GM23338 (cell line): Measurements from ENCODE around the gene TNFSF8. TPM values are rescaled to one million over a fixed set of nuclear protein-coding genes. Genes with fewer than 3 reads are reported as not detected.

ENCODE experiments used
- ATAC-seq: fragments of 200-7000 bp; cut with Tn5 transposase; 3 replicates; pipeline ENCODE4 v1.9.1; 2020
- DNase-seq: peaks from one replicate; pipeline ENCODE4 v3.0.0-alpha.2; 2015; ENCODE audit warnings: low spot score
- H2AFZ ChIP-seq: fragments of 200-600 bp; sonication (generic); 2 replicates; pipeline ENCODE4 v1.8.0; 2016; ENCODE audit warnings: antibody characterized with exemption, mild to moderate bottlenecking, moderate library complexity
- H3F3A ChIP-seq: fragments of 200-600 bp; sonication (generic); replicated peaks from 2 replicates; pipeline ENCODE4 v1.8.0; 2017; ENCODE audit warnings: antibody characterized with exemption, mixed run types, low read depth
- H3K27ac ChIP-seq: fragments of 200-600 bp; sonication (generic); 2 replicates; pipeline ENCODE4 v1.6.1; 2016; ENCODE audit warnings: low read depth
- H3K27me3 ChIP-seq: fragments of 200-600 bp; sonication (generic); 2 replicates; pipeline ENCODE4 v1.8.0; 2016; ENCODE audit warnings: mild to moderate bottlenecking, mixed run types, moderate library complexity; ENCODE audit not compliant: insufficient read depth
- H3K36me3 ChIP-seq: fragments of 200-600 bp; sonication (generic); 2 replicates; pipeline ENCODE4 v1.8.0; 2016; ENCODE audit warnings: mild to moderate bottlenecking; ENCODE audit not compliant: insufficient read depth
- H3K4me1 ChIP-seq: fragments of 200-600 bp; sonication (generic); 2 replicates; pipeline ENCODE4 v1.8.0; 2016; ENCODE audit warnings: mild to moderate bottlenecking, moderate library complexity; ENCODE audit not compliant: insufficient read depth
- H3K4me2 ChIP-seq: fragments of 200-600 bp; sonication (generic); 2 replicates; pipeline ENCODE4 v1.7.1; 2017; ENCODE audit warnings: mixed run types
- H3K4me3 ChIP-seq: fragments of 200-600 bp; sonication (generic); 2 replicates; pipeline ENCODE4 v1.6.1; 2016; ENCODE audit warnings: mixed run types
- H3K79me2 ChIP-seq: fragments of 200-600 bp; sonication (generic); replicated peaks from 2 replicates; pipeline ENCODE4 v1.8.0; 2017; ENCODE audit warnings: mild to moderate bottlenecking; ENCODE audit not compliant: insufficient read depth
- H3K9me2 ChIP-seq: fragments of 200-600 bp; sonication (generic); 2 replicates; pipeline ENCODE4 v1.8.0; 2017; ENCODE audit not compliant: insufficient read depth
- H4K20me1 ChIP-seq: fragments of 200-600 bp; sonication (generic); replicated peaks from 2 replicates; pipeline ENCODE4 v1.8.0; 2017; ENCODE audit warnings: mild to moderate bottlenecking; ENCODE audit not compliant: insufficient read depth
- H3K27ac Mint-ChIP-seq: 2 replicates; pipeline ENCODE4 v1.8.0; 2020; ENCODE audit warnings: inconsistent platforms, mild to moderate bottlenecking, moderate library complexity, mixed read lengths
- H3K27me3 Mint-ChIP-seq: 3 replicates; pipeline ENCODE4 v1.8.0; 2022; ENCODE audit warnings: low read depth, mild to moderate bottlenecking, moderate library complexity, mixed read lengths, inconsistent platforms; ENCODE audit not compliant: insufficient read depth, poor library complexity
- H3K36me3 Mint-ChIP-seq: 3 replicates; pipeline ENCODE4 v1.8.0; 2021; ENCODE audit warnings: low read depth, mild to moderate bottlenecking, inconsistent platforms, moderate library complexity, mixed read lengths
- H3K4me1 Mint-ChIP-seq: 3 replicates; pipeline ENCODE4 v1.8.0; 2020; ENCODE audit warnings: mild to moderate bottlenecking, inconsistent platforms, mixed read lengths
- H3K4me3 Mint-ChIP-seq: 3 replicates; pipeline ENCODE4 v1.8.0; 2021; ENCODE audit warnings: moderate library complexity, mild to moderate bottlenecking, inconsistent platforms, mixed read lengths
- H3K9me3 Mint-ChIP-seq: 3 replicates; pipeline ENCODE4 v1.8.0; 2020; ENCODE audit warnings: moderate library complexity, mild to moderate bottlenecking, inconsistent platforms, mixed read lengths
- CREB1 ChIP-seq: fragments of 250-450 bp; sonication (Bioruptor Pico); IDR thresholded peaks from 2 replicates; pipeline ENCODE4 v1.5.0; 2020; ENCODE audit warnings: low read depth, mild to moderate bottlenecking, moderate library complexity
- CTCF ChIP-seq, 2 experiments: fragments of 200-600 bp in 1 of 2; sonication (generic) in 1 of 2; conservative IDR thresholded peaks; 2 replicates each; pipeline versions ENCODE4 v1.5.1 to v1.6.1; 2016 to 2017; ENCODE audit warnings: antibody characterized with exemption in 2 of 2, low read depth in 2 of 2, mild to moderate bottlenecking in 2 of 2, moderate library complexity in 1 of 2
- ETS1 ChIP-seq: IDR thresholded peaks from 2 replicates; pipeline ENCODE4 v1.6.1; 2016; ENCODE audit warnings: antibody characterized with exemption
- EZH2 ChIP-seq: fragments of 200-600 bp; sonication (generic); IDR thresholded peaks from one replicate; pipeline ENCODE4 v1.8.0; 2017; ENCODE audit warnings: antibody characterized with exemption, mild to moderate bottlenecking, low read depth; ENCODE audit not compliant: unreplicated experiment
- EZH2phosphoT487 ChIP-seq: fragments of 200-600 bp; sonication (generic); IDR thresholded peaks from one replicate; pipeline ENCODE4 v1.8.1; 2018; ENCODE audit warnings: antibody characterized with exemption; ENCODE audit not compliant: unreplicated experiment
- JUNB ChIP-seq: IDR thresholded peaks from one replicate; pipeline ENCODE4 v1.6.1; 2016; ENCODE audit warnings: antibody characterized with exemption; ENCODE audit not compliant: unreplicated experiment
- NANOG ChIP-seq: IDR thresholded peaks from 2 replicates; pipeline ENCODE4 v1.6.1; 2016; ENCODE audit warnings: antibody characterized with exemption, borderline replicate concordance
- POLR2AphosphoS5 ChIP-seq: IDR thresholded peaks from 2 replicates; pipeline ENCODE4 v1.6.1; 2016; ENCODE audit warnings: antibody characterized with exemption, low read depth
- STAT1 ChIP-seq: IDR thresholded peaks from one replicate; pipeline ENCODE4 v1.6.1; 2016; ENCODE audit warnings: antibody characterized with exemption; ENCODE audit not compliant: unreplicated experiment
- ZNF114 ChIP-seq: fragments of 250-450 bp; sonication (Bioruptor Pico); IDR thresholded peaks from 2 replicates; pipeline ENCODE4 v1.5.0; 2020; ENCODE audit warnings: mild to moderate bottlenecking, moderate library complexity
- ZNF331 ChIP-seq: fragments of 250-450 bp; sonication (Bioruptor Pico); IDR thresholded peaks from 2 replicates; pipeline ENCODE4 v1.5.0; 2020; ENCODE audit warnings: low read depth, mild to moderate bottlenecking, moderate library complexity
- ZNF462 ChIP-seq: fragments of 250-450 bp; sonication (Bioruptor Pico); IDR thresholded peaks from 2 replicates; pipeline ENCODE4 v1.5.0; 2020; ENCODE audit warnings: mild to moderate bottlenecking, moderate library complexity
- polyA plus RNA-seq: library from polyadenylated mRNA; unstranded; fragments of >200 nt; fragmentation: Nextera tagmentation; extraction: Ambion mirVana; gene quantifications from 2 replicates; pipeline ENCODE4 v1.2.1, GENCODE V29; 2016
- total RNA-seq: library from RNA; depleted of rRNA; stranded (reverse); fragments of >200 nt; shearing (Covaris generic); gene quantifications from 2 replicates; pipeline ENCODE4 v1.2.3, GENCODE V29; 2014
- TF ChIP-seq, protein P1 (sequence below): IDR thresholded peaks from one replicate; pipeline ENCODE4 v1.6.1; 2018; ENCODE audit warnings: antibody characterized with exemption; ENCODE audit not compliant: unreplicated experiment

The TNFSF8 gene
- total and polyA plus RNA-seq, 2 experiments from 2014 or later: not detected

- Mint-ChIP-seq H3K4me1 (no peaks in the 10 kb centered on the region), H3K36me3 (no peaks in the 10 kb centered on the region), H3K27me3 (peaks cover 3% of the 10 kb centered on the region), H3K9me3 (no peaks in the 10 kb centered on the region), H3K4me3 (no peak overlapping the region), H3K27ac (no peak overlapping the region)
- no peak for ATAC-seq
- H3F3A ChIP-seq: no peaks in the 10 kb centered on the region
- no peaks in the 10 kb centered on the region for H3K36me3 ChIP-seq
- H3K4me2 ChIP-seq: no peak overlapping the region
- no peaks in the 10 kb centered on the region for H3K4me1 ChIP-seq
- H3K79me2 ChIP-seq: no peaks in the 10 kb centered on the region
- no peak overlapping the region for H3K4me3 ChIP-seq
- TF ChIP-seq ZNF331 (CRISPR knock-in tag) (no peak), ZNF114 (no peak), CTCF (conservative IDR thresholded peaks at IDR 0.05; ENCODE audit: low read depth in 2 of 2) (no peak), POLR2AphosphoS5 (no peak), NANOG (no peak), STAT1 (no peak), CREB1 (no peak), JUNB (no peak), EZH2phosphoT487 (no peak), EZH2 (no peak), ZNF462 (CRISPR knock-in tag) (no peak), ETS1 (no peak)
- TF ChIP-seq, protein P1, sequence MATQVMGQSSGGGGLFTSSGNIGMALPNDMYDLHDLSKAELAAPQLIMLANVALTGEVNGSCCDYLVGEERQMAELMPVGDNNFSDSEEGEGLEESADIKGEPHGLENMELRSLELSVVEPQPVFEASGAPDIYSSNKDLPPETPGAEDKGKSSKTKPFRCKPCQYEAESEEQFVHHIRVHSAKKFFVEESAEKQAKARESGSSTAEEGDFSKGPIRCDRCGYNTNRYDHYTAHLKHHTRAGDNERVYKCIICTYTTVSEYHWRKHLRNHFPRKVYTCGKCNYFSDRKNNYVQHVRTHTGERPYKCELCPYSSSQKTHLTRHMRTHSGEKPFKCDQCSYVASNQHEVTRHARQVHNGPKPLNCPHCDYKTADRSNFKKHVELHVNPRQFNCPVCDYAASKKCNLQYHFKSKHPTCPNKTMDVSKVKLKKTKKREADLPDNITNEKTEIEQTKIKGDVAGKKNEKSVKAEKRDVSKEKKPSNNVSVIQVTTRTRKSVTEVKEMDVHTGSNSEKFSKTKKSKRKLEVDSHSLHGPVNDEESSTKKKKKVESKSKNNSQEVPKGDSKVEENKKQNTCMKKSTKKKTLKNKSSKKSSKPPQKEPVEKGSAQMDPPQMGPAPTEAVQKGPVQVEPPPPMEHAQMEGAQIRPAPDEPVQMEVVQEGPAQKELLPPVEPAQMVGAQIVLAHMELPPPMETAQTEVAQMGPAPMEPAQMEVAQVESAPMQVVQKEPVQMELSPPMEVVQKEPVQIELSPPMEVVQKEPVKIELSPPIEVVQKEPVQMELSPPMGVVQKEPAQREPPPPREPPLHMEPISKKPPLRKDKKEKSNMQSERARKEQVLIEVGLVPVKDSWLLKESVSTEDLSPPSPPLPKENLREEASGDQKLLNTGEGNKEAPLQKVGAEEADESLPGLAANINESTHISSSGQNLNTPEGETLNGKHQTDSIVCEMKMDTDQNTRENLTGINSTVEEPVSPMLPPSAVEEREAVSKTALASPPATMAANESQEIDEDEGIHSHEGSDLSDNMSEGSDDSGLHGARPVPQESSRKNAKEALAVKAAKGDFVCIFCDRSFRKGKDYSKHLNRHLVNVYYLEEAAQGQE: no peak
- H3K27ac ChIP-seq: no peak overlapping the region
- H3K9me2 ChIP-seq: no peaks in the 10 kb centered on the region
- H3K27me3 ChIP-seq: no peaks in the 10 kb centered on the region
- no peak overlapping the region for H2AFZ ChIP-seq
- no peaks in the 10 kb centered on the region for H4K20me1 ChIP-seq
- no peak for DNase-seq
Measured at GRCh38 chr9:114900942-114901802, 29.2 kb downstream of the TNFSF8 start.
